GM12878 (cell line): ENCODE measurements around the gene CAB39L. TPM values are rescaled to one million over a fixed set of nuclear protein-coding genes. Genes with fewer than 3 reads are reported as not detected.

Experiments used
- ATAC-seq: fragments of 200-7000 bp; cut with Tn5 transposase; 3 replicates; pipeline ENCODE4 v1.9.1; 2020; ENCODE audit warnings: mild to moderate bottlenecking, moderate library complexity
- BruUV-seq: library from RNA; stranded (reverse); fragments of 400-500 nt; replicated peaks from 2 replicates; lab custom pipeline; 2021; lab: Mats Ljungman, UMichigan
- CTCF ChIA-PET: fragments of 300-600 bp; sonication (Branson Sonifier 250); formaldehyde crosslinking; extraction: SDS; loops from one replicate; lab custom pipeline; 2021; ENCODE audit warnings: inconsistent platforms; lab: Yijun Ruan, JAX
- POLR2A ChIA-PET: fragments of 350-600 bp; formaldehyde crosslinking; extraction: SDS; loops from one replicate; lab custom pipeline; 2021; ENCODE audit warnings: inconsistent platforms; lab: Charles Lee
- RAD21 ChIA-PET: fragments of 300-600 bp; sonication (Branson Sonifier 250); formaldehyde crosslinking; loops from one replicate; lab custom pipeline; 2023; ENCODE audit warnings: antibody characterized with exemption; ENCODE audit not compliant: unreplicated experiment; lab: Charles Lee
- SMC1A ChIA-PET: fragments of 300-600 bp; sonication (Branson Sonifier 250); formaldehyde crosslinking; loops from one replicate; lab custom pipeline; 2023; ENCODE audit not compliant: unreplicated experiment, uncharacterized antibody; lab: Charles Lee
- DNase-seq: peaks from one replicate; pipeline ENCODE4 v3.0.0-alpha.2; 2011; ENCODE audit warnings: low read depth, low spot score
- FAIRE-seq: peaks from 3 replicates; lab custom pipeline; 2011; peaks lifted over from hg19 to GRCh38; lab: Jason Lieb, UNC
- H2AFZ ChIP-seq: 2 replicates; pipeline ENCODE4 v1.6.0; 2011; ENCODE audit warnings: low read depth, low read length, control low read depth; ENCODE audit not compliant: control insufficient read depth
- H3K27ac ChIP-seq: 2 replicates; pipeline ENCODE4 v1.5.1; 2011; ENCODE audit warnings: control low read depth; ENCODE audit not compliant: control insufficient read depth, insufficient read depth
- H3K27me3 ChIP-seq, 2 experiments: replicated peaks in 1 of 2; 2 replicates each; pipeline versions ENCODE4 v1.6.0 to v1.6.1; 2011; ENCODE audit warnings: low read length in 1 of 2; ENCODE audit not compliant: control insufficient read depth in 2 of 2, insufficient read depth in 2 of 2
- H3K36me3 ChIP-seq, 2 experiments: 2 replicates each; pipeline ENCODE4 v1.5.1; 2011; ENCODE audit warnings: low read length in 1 of 2; ENCODE audit not compliant: control insufficient read depth in 2 of 2, insufficient read depth in 2 of 2
- H3K4me1 ChIP-seq: 2 replicates; pipeline ENCODE4 v1.6.1; 2011; ENCODE audit warnings: mild to moderate bottlenecking, low read length, moderate library complexity, mixed read lengths; ENCODE audit not compliant: control insufficient read depth, insufficient read depth
- H3K4me2 ChIP-seq: 2 replicates; pipeline ENCODE4 v1.6.0; 2011; ENCODE audit warnings: control low read depth; ENCODE audit not compliant: control insufficient read depth, insufficient read depth
- H3K4me3 ChIP-seq: fragments of 200-600 bp; sonication (generic); 2 replicates; pipeline ENCODE4 v1.5.1; 2016
- H3K79me2 ChIP-seq: 2 replicates; pipeline ENCODE4 v1.6.0; 2011; ENCODE audit warnings: low read length; ENCODE audit not compliant: control insufficient read depth, insufficient read depth
- H3K9ac ChIP-seq: 2 replicates; pipeline ENCODE4 v1.8.0; 2011; ENCODE audit warnings: low read length, control low read depth, mixed read lengths; ENCODE audit not compliant: control insufficient read depth, insufficient read depth
- H3K9me3 ChIP-seq: replicated peaks from 3 replicates; pipeline ENCODE4 v1.5.1; 2011; ENCODE audit warnings: mild to moderate bottlenecking, low read length; ENCODE audit not compliant: control insufficient read depth, insufficient read depth
- H4K20me1 ChIP-seq: 2 replicates; pipeline ENCODE4 v1.6.0; 2011; ENCODE audit not compliant: control insufficient read depth, insufficient read depth
- CEBPB ChIP-seq, 2 experiments: fragments of 150-350 bp in 1 of 2; IDR thresholded peaks; 2 replicates each; pipeline ENCODE4 v1.6.1; 2012 to 2014; ENCODE audit warnings: low read depth in 2 of 2, low read length in 2 of 2, borderline replicate concordance in 1 of 2, inconsistent platforms in 1 of 2
- DPF2 ChIP-seq: fragments of 450-650 bp; IDR thresholded peaks from 2 replicates; pipeline ENCODE4 v1.6.1; 2017; ENCODE audit warnings: mild to moderate bottlenecking
- MEF2A ChIP-seq: IDR thresholded peaks from 2 replicates; pipeline ENCODE4 v1.6.1; 2011; ENCODE audit warnings: low read depth, mild to moderate bottlenecking, low read length, moderate library complexity; ENCODE audit not compliant: insufficient read depth
- NR2F1 ChIP-seq: fragments of 450-650 bp; conservative IDR thresholded peaks from 2 replicates; pipeline ENCODE4 v1.6.1; 2017; ENCODE audit warnings: mild to moderate bottlenecking
- POLR2A ChIP-seq: IDR thresholded peaks from 2 replicates; pipeline ENCODE4 v1.6.1; 2011; ENCODE audit warnings: low read depth, mild to moderate bottlenecking, low read length
- POU2F2 ChIP-seq: IDR thresholded peaks from 3 replicates; pipeline ENCODE4 v1.6.1; 2011; ENCODE audit warnings: low read depth, mild to moderate bottlenecking, low read length, borderline replicate concordance
- PRDM15 ChIP-seq: fragments of 450-650 bp; formaldehyde crosslinking; IDR thresholded peaks from 2 replicates; pipeline ENCODE4 v1.4.0; 2020; ENCODE audit warnings: mild to moderate bottlenecking, moderate library complexity
- RCOR1 ChIP-seq: conservative IDR thresholded peaks from 2 replicates; pipeline ENCODE4 v1.6.1; 2012; ENCODE audit warnings: low read depth, low read length, improper control_type of control experiment
- SREBF1 ChIP-seq: IDR thresholded peaks from 2 replicates; pipeline ENCODE4 v1.6.1; 2012; ENCODE audit warnings: mild to moderate bottlenecking, low read length
- SREBF2 ChIP-seq: IDR thresholded peaks from 2 replicates; pipeline ENCODE4 v1.6.1; 2012; ENCODE audit warnings: mild to moderate bottlenecking, low read length
- STAT3 ChIP-seq: IDR thresholded peaks from 2 replicates; pipeline ENCODE4 v1.6.1; 2011; ENCODE audit warnings: low read depth, low read length, improper control_type of control experiment
- SUZ12 ChIP-seq: fragments of 200-600 bp; sonication (generic); IDR thresholded peaks from one replicate; pipeline ENCODE4 v1.6.1; 2018; ENCODE audit warnings: antibody characterized with exemption, mild to moderate bottlenecking; ENCODE audit not compliant: unreplicated experiment
- TCF3 ChIP-seq: IDR thresholded peaks from 2 replicates; pipeline ENCODE4 v1.6.1; 2012; ENCODE audit warnings: low read depth, mild to moderate bottlenecking, low read length, borderline replicate concordance; ENCODE audit not compliant: insufficient read depth
- YY1 ChIP-seq: IDR thresholded peaks from 2 replicates; pipeline ENCODE4 v1.6.1; 2011; ENCODE audit warnings: low read depth, mild to moderate bottlenecking, low read length
- WGBS: methylation state at CpG from one replicate; pipeline ENCODE4 v1.1.6; 2016; ENCODE audit warnings: low lambda C conversion rate; ENCODE audit not compliant: insufficient replicate concordance, insufficient coverage; ENCODE audit errors: missing lambda C conversion rate; 5-methylcytosine and 5-hydroxymethylcytosine counted together
- in situ Hi-C: fragments of 300-500 bp; cut with MboI; formaldehyde crosslinking; loops from 9 replicates; pipeline ENCODE4 v1.14.3; 2018; ENCODE audit warnings: mixed read lengths
- intact Hi-C: fragments of 100-400 bp; cut with micrococcal nuclease; formaldehyde crosslinking; loops from one replicate; pipeline ENCODE4 v1.14.2; 2022; ENCODE audit not compliant: unreplicated experiment
- polyA plus RNA-seq, 11 experiments: library from polyadenylated mRNA; depleted of rRNA in 4 of 11; unstranded in 6 of 11; stranded (reverse) in 5 of 11; fragments of >200 nt; fragmentation: Nextera tagmentation in 4 of 11; fragmentation: Illumina TruSeq in 1 of 11; extraction: Ambion mirVana in 4 of 11; extraction: Trizol in 1 of 11; gene quantifications; 1 replicate in 1 of 11; 2 replicates in 10 of 11; pipeline versions ENCODE4 v1.2.1 to v1.2.3, GENCODE V29; 2011 to 2016; ENCODE audit warnings: inconsistent platforms in 2 of 11, missing spikeins in 2 of 11, low read depth in 1 of 11
- total RNA-seq, 4 experiments: library from RNA; depleted of rRNA in 3 of 4; stranded (reverse); fragments of >200 nt in 3 of 4; fragmentation: Illumina TruSeq in 1 of 4; extraction: Trizol in 1 of 4; gene quantifications; 2 replicates each; pipeline versions ENCODE4 v1.2.1 to v1.2.3, GENCODE V29; 2013 to 2021
- TF ChIP-seq, protein P1 (sequence below): fragments of 450-650 bp; IDR thresholded peaks from 2 replicates; pipeline ENCODE4 v1.6.1; 2017; ENCODE audit warnings: mild to moderate bottlenecking, moderate library complexity

CAB39L gene
- total and polyA plus RNA-seq, 10 of the 15 experiments (the other 5 are each of a cell fraction or from before 2014, with no cell fraction given), result 0.88 to 3.0 (median 1.7) TPM

DNA sequence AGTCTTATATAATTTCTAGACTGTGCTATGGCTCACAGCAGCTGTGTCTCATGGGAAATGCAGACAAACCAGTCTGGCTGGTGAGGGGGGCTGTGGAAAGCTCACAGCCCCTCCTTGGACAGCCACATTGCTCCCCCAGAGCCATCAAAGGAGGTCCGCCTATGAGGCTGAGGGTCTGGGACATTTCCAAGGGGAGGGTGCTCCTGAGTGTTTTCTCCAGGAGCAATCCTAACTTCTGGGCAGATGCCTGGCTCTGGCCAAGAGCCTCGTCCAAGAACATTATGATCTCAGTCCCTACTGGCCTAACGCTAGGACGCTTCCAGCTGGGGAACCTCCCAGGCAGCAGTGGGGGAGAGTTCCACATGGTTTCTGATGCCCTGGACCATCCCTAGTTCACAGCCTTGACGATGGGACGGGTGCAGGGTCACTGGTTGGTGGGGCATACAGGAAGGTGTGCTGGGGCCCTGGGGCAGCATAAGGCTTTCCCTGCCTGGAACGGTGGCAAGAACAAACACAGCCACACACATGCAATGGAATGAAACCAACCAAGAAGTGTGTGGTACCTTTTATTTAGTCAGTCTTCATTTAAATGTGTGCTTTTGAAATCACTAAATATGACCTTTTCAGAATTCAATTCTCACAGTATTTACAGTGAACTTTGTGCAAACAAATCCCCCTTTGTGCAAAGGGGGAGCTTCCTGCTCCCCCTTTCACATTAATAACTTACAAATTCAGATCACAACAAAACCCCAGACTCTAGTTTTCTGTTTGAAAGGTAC lies 135.6 kb downstream of the CAB39L start:
- H3K79me2 ChIP-seq, result no peaks in the 10 kb centered on the region
- FAIRE-seq, result no peak
- DNase-seq, result no peak
- intact Hi-C loops (loop anchor here (10.0 kb wide), 1 partner anchor 187 kb away; the partner anchor contains the start of gene PHF11), in situ Hi-C loops (no loop called here)
- H4K20me1 ChIP-seq, result no peaks in the 10 kb centered on the region
- no peak overlapping the region for H2AFZ ChIP-seq
- ChIA-PET RAD21 (no interaction called here), SMC1A (no interaction called here), CTCF (interaction anchor here (1.6 kb wide), 1 partner anchor 129 kb away, joined by 3 read pairs; no protein-coding TSS in a partner anchor), POLR2A (no interaction called here)
- H3K4me1 ChIP-seq, result no peaks in the 10 kb centered on the region
- H3K4me2 ChIP-seq, result no peak overlapping the region
- no peak overlapping the region for H3K4me3 ChIP-seq
- WGBS, result 77% methylated on average over 7 of the region's 7 CpGs
- no peaks in the 10 kb centered on the region for H3K36me3 ChIP-seq
- no peak overlapping the region for H3K9ac ChIP-seq
- H3K27me3 ChIP-seq, result no peaks in the 10 kb centered on the region
- BruUV-seq, result no TSS peak
- ATAC-seq, result no peak
- H3K27ac ChIP-seq, result no peak overlapping the region
- H3K9me3 ChIP-seq, result no peaks in the 10 kb centered on the region
- TF ChIP-seq SREBF1, result no peak
- TF ChIP-seq POU2F2, result no peak
- no peak for TF ChIP-seq DPF2
- no peak for TF ChIP-seq STAT3
- TF ChIP-seq PRDM15 (CRISPR knock-in tag), result no peak
- TF ChIP-seq POLR2A, result no peak
- no peak for TF ChIP-seq NR2F1
- no peak for TF ChIP-seq TCF3
- no peak for TF ChIP-seq CEBPB (IDR thresholded peaks at IDR 0.05; ENCODE audit: borderline replicate concordance in 1 of 2, low read depth in 2 of 2, low read length in 2 of 2)
- TF ChIP-seq SUZ12, result no peak
- no peak for TF ChIP-seq MEF2A
- TF ChIP-seq, protein P1, sequence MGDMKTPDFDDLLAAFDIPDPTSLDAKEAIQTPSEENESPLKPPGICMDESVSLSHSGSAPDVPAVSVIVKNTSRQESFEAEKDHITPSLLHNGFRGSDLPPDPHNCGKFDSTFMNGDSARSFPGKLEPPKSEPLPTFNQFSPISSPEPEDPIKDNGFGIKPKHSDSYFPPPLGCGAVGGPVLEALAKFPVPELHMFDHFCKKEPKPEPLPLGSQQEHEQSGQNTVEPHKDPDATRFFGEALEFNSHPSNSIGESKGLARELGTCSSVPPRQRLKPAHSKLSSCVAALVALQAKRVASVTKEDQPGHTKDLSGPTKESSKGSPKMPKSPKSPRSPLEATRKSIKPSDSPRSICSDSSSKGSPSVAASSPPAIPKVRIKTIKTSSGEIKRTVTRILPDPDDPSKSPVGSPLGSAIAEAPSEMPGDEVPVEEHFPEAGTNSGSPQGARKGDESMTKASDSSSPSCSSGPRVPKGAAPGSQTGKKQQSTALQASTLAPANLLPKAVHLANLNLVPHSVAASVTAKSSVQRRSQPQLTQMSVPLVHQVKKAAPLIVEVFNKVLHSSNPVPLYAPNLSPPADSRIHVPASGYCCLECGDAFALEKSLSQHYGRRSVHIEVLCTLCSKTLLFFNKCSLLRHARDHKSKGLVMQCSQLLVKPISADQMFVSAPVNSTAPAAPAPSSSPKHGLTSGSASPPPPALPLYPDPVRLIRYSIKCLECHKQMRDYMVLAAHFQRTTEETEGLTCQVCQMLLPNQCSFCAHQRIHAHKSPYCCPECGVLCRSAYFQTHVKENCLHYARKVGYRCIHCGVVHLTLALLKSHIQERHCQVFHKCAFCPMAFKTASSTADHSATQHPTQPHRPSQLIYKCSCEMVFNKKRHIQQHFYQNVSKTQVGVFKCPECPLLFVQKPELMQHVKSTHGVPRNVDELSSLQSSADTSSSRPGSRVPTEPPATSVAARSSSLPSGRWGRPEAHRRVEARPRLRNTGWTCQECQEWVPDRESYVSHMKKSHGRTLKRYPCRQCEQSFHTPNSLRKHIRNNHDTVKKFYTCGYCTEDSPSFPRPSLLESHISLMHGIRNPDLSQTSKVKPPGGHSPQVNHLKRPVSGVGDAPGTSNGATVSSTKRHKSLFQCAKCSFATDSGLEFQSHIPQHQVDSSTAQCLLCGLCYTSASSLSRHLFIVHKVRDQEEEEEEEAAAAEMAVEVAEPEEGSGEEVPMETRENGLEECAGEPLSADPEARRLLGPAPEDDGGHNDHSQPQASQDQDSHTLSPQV, result no peak
- no peak for TF ChIP-seq SREBF2
- no peak for TF ChIP-seq RCOR1
- no peak for TF ChIP-seq YY1
